Right atrium auricular region (tissue), 2 donors: Measurements from ENCODE around the gene CHI3L2. TPM values are rescaled to one million over a fixed set of nuclear protein-coding genes. Genes with fewer than 3 reads are reported as not detected.
A peak's percentile ranks its signal among the peaks of the same experiment; 100 is the strongest.

Source experiments
- DNase-seq: peaks from one replicate; pipeline ENCODE4 v3.0.0-alpha.2; 2019; ENCODE audit warnings: low spot score
- H3K27ac ChIP-seq, 2 donors: fragments of 200-600 bp; sonication (generic); 1 replicate in 1 of 2; 2 replicates in 1 of 2; pipeline ENCODE4 v1.5.1; 2016 to 2019
- H3K27me3 ChIP-seq, 2 donors: fragments of 200-600 bp; sonication (generic); one replicate each; pipeline versions ENCODE4 v1.5.1 to v1.6.0; 2017 to 2019
- H3K36me3 ChIP-seq: fragments of 200-600 bp; sonication (generic); one replicate; pipeline ENCODE4 v1.5.1; 2016
- H3K4me1 ChIP-seq, 2 donors: fragments of 200-600 bp; sonication (generic); one replicate each; pipeline versions ENCODE4 v1.5.1 to v1.6.0; 2017 to 2019
- H3K4me3 ChIP-seq, 2 donors: fragments of 200-600 bp; sonication (generic); 1 replicate in 1 of 2; 2 replicates in 1 of 2; pipeline ENCODE4 v1.5.1; 2017 to 2019; ENCODE audit warnings: mild to moderate bottlenecking in 1 of 2, moderate library complexity in 1 of 2
- H3K9me3 ChIP-seq, 2 donors: fragments of 200-600 bp; sonication (generic); one replicate each; pipeline ENCODE4 v1.5.1; 2019
- total RNA-seq, 2 donors: library from RNA; depleted of rRNA; stranded (reverse); fragments of >200 nt; gene quantifications; one replicate each; pipeline ENCODE4 v1.1.0, GENCODE V29; 2016
- TF ChIP-seq, protein P1 (sequence below), 2 donors: fragments of 200-600 bp; sonication (generic); IDR thresholded peaks; one replicate each; pipeline ENCODE4 v1.5.1; 2019; ENCODE audit warnings: antibody characterized with exemption in 2 of 2

The CHI3L2 gene
- total RNA-seq, 2 donors from 2014 or later = 0.52 to 9.9 TPM

DNA sequence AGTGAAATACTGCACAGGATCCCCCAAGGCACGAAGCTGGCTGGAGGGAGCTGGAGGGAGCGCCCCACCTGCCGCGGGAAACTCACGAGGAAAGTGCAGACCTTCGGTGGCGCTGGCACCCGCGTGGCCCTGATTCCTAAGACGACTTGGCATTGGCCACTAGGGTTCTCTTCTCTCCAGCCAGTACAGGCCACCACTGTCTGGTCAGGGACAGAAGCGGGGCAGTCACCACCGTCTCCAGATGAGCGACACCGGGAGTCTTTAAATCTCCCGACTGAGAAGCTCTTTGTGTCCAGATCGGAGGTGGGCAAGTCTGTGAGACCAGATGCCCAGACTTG, 43.9 kb downstream of the CHI3L2 start:
- H3K27me3 ChIP-seq = peaks cover 0 to 13% of the 10 kb centered on the region in 2 donors
- no peaks in the 10 kb centered on the region for H3K9me3 ChIP-seq
- no peaks in the 10 kb centered on the region for H3K36me3 ChIP-seq
- H3K4me1 ChIP-seq = peaks cover 0 to 9% of the 10 kb centered on the region in 2 donors
- H3K4me3 ChIP-seq = no peak overlapping the region
- no peak for DNase-seq
- H3K27ac ChIP-seq = no peak overlapping the region
- TF ChIP-seq, protein P1, sequence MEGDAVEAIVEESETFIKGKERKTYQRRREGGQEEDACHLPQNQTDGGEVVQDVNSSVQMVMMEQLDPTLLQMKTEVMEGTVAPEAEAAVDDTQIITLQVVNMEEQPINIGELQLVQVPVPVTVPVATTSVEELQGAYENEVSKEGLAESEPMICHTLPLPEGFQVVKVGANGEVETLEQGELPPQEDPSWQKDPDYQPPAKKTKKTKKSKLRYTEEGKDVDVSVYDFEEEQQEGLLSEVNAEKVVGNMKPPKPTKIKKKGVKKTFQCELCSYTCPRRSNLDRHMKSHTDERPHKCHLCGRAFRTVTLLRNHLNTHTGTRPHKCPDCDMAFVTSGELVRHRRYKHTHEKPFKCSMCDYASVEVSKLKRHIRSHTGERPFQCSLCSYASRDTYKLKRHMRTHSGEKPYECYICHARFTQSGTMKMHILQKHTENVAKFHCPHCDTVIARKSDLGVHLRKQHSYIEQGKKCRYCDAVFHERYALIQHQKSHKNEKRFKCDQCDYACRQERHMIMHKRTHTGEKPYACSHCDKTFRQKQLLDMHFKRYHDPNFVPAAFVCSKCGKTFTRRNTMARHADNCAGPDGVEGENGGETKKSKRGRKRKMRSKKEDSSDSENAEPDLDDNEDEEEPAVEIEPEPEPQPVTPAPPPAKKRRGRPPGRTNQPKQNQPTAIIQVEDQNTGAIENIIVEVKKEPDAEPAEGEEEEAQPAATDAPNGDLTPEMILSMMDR (IDR thresholded peaks at IDR 0.05) = no peak

GRCh38 chr1:111272081-111272480, 44.6 kb downstream of the CHI3L2 start:
- TF ChIP-seq, protein P1 (IDR thresholded peaks at IDR 0.05) = no peak
- Histone ChIP-seq H3K9me3 (peaks cover 0 to 6% of the 10 kb centered on the region in 2 donors), H3K4me1 (peaks cover 0 to 9% of the 10 kb centered on the region in 2 donors), H3K27me3 (peaks cover 0 to 13% of the 10 kb centered on the region in 2 donors), H3K4me3 (no peak overlapping the region), H3K27ac (no peak overlapping the region), H3K36me3 (no peaks in the 10 kb centered on the region)
- no peak for DNase-seq

GRCh38 chr1:111274653-111275052, 47.1 kb downstream of the CHI3L2 start:
- Histone ChIP-seq H3K4me1 (peaks cover 0 to 9% of the 10 kb centered on the region in 2 donors), H3K4me3 (peak overlapping the region in 1 of 2 donors; percentile 5), H3K27ac (peak overlapping the region in 1 of 2 donors; percentile 33), H3K36me3 (no peaks in the 10 kb centered on the region), H3K9me3 (peaks cover 0 to 7% of the 10 kb centered on the region in 2 donors), H3K27me3 (peaks cover 0 to 10% of the 10 kb centered on the region in 2 donors)
- no peak for DNase-seq
- TF ChIP-seq, protein P1 (IDR thresholded peaks at IDR 0.05) = no peak

GRCh38 chr1:111275079-111275478, 47.6 kb downstream of the CHI3L2 start:
- no peaks in the 10 kb centered on the region for H3K36me3 ChIP-seq
- peak overlapping the region in 1 of 2 donors; percentile 33 for H3K27ac ChIP-seq
- TF ChIP-seq, protein P1 (IDR thresholded peaks at IDR 0.05) = no peak

DNA sequence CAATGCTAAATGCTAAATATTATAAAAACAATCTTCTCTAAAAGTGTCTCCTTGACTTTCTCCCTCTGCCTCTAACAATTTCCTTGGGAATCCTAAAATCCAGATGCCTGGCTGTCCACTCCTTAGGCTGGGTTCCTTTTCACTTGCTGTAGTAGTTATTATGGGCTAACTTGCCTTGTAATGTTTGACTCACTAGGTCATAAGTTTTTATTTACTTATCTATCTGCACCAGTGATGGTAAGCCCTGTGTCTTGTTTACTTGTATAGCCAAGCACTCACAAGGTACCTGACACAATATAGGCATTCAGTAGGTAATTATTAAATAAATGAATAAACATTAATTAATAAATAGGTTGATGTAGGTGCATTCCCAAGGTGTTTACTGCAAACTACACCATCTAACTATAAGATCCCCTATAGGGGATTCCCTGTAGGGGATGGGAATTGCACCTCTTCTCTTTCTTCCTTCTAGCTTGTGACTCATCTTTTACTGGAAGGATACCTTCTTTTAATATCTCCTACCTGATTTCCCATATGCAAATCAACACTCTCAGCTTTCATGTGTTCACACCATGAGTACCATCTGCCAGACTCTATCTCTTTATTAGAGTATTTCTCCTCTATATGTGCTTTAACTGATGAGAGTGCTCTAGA, 48.4 kb downstream of the CHI3L2 start:
- H3K27me3 ChIP-seq = peaks cover 0 to 6% of the 10 kb centered on the region in 2 donors
- no peaks in the 10 kb centered on the region for H3K36me3 ChIP-seq
- DNase-seq = no peak
- no peak overlapping the region for H3K27ac ChIP-seq
- no peak overlapping the region for H3K4me3 ChIP-seq
- H3K9me3 ChIP-seq = peaks cover 0 to 7% of the 10 kb centered on the region in 2 donors
- TF ChIP-seq, protein P1 (IDR thresholded peaks at IDR 0.05) = no peak
- H3K4me1 ChIP-seq = peaks cover 0 to 5% of the 10 kb centered on the region in 2 donors

More at GRCh38 chr1:111275079-111275478, 47.6 kb downstream of the CHI3L2 start:
- Histone ChIP-seq H3K9me3 (peaks cover 0 to 7% of the 10 kb centered on the region in 2 donors), H3K27me3 (peaks cover 0 to 10% of the 10 kb centered on the region in 2 donors), H3K4me1 (peaks cover 0 to 9% of the 10 kb centered on the region in 2 donors), H3K4me3 (peak overlapping the region in 1 of 2 donors; percentile 5)
- peak; percentile 75 for DNase-seq
